ENCODE data around the gene OXSR1. TPM values are rescaled to one million over a fixed set of nuclear protein-coding genes. Genes with fewer than 3 reads are reported as not detected.

The OXSR1 gene
- total and polyA plus RNA-seq, 4 donors: 4.3 to 24.7 (median 12.2) TPM

GRCh38 chr3:38270606-38271005 is 105.3 kb downstream of the OXSR1 start:
- H3K27ac ChIP-seq (ENCODE audit: low read depth in 1 of 2, low read length in 2 of 2): no peak overlapping the region
- no peak overlapping the region for H3K4me3 ChIP-seq (ENCODE audit: low read depth in 1 of 3, low read length in 3 of 3)
- no peak for DNase-seq (ENCODE audit: low spot score)
- H3K9ac ChIP-seq (ENCODE audit: low read depth in 1 of 2, low read length in 2 of 2): no peak overlapping the region
- TF ChIP-seq REST (IDR thresholded peaks at IDR 0.05) (no peak), ZBTB33 (IDR thresholded peaks at IDR 0.05) (no peak), MAX (IDR thresholded peaks at IDR 0.05) (no peak), JUND (IDR thresholded peaks at IDR 0.05) (no peak), YY1 (IDR thresholded peaks at IDR 0.05) (no peak), EGR1 (IDR thresholded peaks at IDR 0.05; ENCODE audit: low read depth in 2 of 2) (no peak), GABPA (IDR thresholded peaks at IDR 0.05 in 1 of 2, conservative IDR thresholded peaks at IDR 0.05 in 1 of 2) (no peak), HNF4G (IDR thresholded peaks at IDR 0.05) (no peak), RXRA (IDR thresholded peaks at IDR 0.05) (no peak), NR2F2 (IDR thresholded peaks at IDR 0.05) (no peak), RAD21 (IDR thresholded peaks at IDR 0.05) (no peak), TAF1 (conservative IDR thresholded peaks at IDR 0.05) (no peak), SP1 (IDR thresholded peaks at IDR 0.05) (no peak), HNF4A (conservative IDR thresholded peaks at IDR 0.05) (no peak), FOXA2 (IDR thresholded peaks at IDR 0.05) (no peak), CTCF (IDR thresholded peaks at IDR 0.05; ENCODE audit: low read depth, low read length, missing input control) (no peak), FOXA1 (IDR thresholded peaks at IDR 0.05) (no peak)
- no peaks in the 10 kb centered on the region for H3K9me3 ChIP-seq (ENCODE audit: control insufficient read depth in 4 of 4, low read length in 3 of 4)
- H3K36me3 ChIP-seq (ENCODE audit: control insufficient read depth in 4 of 4, insufficient read depth in 3 of 4, low read depth in 1 of 4, low read length in 3 of 4): no peaks in the 10 kb centered on the region
- 92% methylated on average over 3 of the region's 3 CpGs for WGBS
- no peaks in the 10 kb centered on the region for H3K27me3 ChIP-seq (ENCODE audit: control insufficient read depth in 4 of 4, insufficient read depth in 4 of 4, low read length in 3 of 4)
- H3K4me1 ChIP-seq (ENCODE audit: control insufficient read depth in 4 of 4, insufficient read depth in 4 of 4, low read length in 3 of 4): peaks cover under 1 to 4% (median 2%) of the 10 kb centered on the region in 4 donors

- no peak overlapping the region for H3K4me3 ChIP-seq (ENCODE audit: low read depth in 1 of 3, low read length in 3 of 3)
- no peaks in the 10 kb centered on the region for H3K27me3 ChIP-seq (ENCODE audit: control insufficient read depth in 4 of 4, insufficient read depth in 4 of 4, low read length in 3 of 4)
- no peak overlapping the region for H3K27ac ChIP-seq (ENCODE audit: low read depth in 1 of 2, low read length in 2 of 2)
- no peaks in the 10 kb centered on the region for H3K9me3 ChIP-seq (ENCODE audit: control insufficient read depth in 4 of 4, low read length in 3 of 4)
- no peak for DNase-seq (ENCODE audit: low spot score)
- no peak overlapping the region for H3K9ac ChIP-seq (ENCODE audit: low read depth in 1 of 2, low read length in 2 of 2)
- no peaks in the 10 kb centered on the region for H3K4me1 ChIP-seq (ENCODE audit: control insufficient read depth in 4 of 4, insufficient read depth in 4 of 4, low read length in 3 of 4)
- 95% methylated on average over 5 of the region's 5 CpGs for WGBS
- H3K36me3 ChIP-seq (ENCODE audit: control insufficient read depth in 4 of 4, insufficient read depth in 3 of 4, low read depth in 1 of 4, low read length in 3 of 4): no peaks in the 10 kb centered on the region
- no peak for TF ChIP-seq HNF4G (IDR thresholded peaks at IDR 0.05)
- no peak for TF ChIP-seq JUND (IDR thresholded peaks at IDR 0.05)
- no peak for TF ChIP-seq ZBTB33 (IDR thresholded peaks at IDR 0.05)
- no peak for TF ChIP-seq MAX (IDR thresholded peaks at IDR 0.05)
- no peak for TF ChIP-seq RXRA (IDR thresholded peaks at IDR 0.05)
- no peak for TF ChIP-seq HNF4A (conservative IDR thresholded peaks at IDR 0.05)
- no peak for TF ChIP-seq RAD21 (IDR thresholded peaks at IDR 0.05)
- TF ChIP-seq CTCF (IDR thresholded peaks at IDR 0.05; ENCODE audit: low read depth, low read length, missing input control): no peak
- no peak for TF ChIP-seq FOXA2 (IDR thresholded peaks at IDR 0.05)
- TF ChIP-seq GABPA (IDR thresholded peaks at IDR 0.05 in 1 of 2, conservative IDR thresholded peaks at IDR 0.05 in 1 of 2): no peak
- TF ChIP-seq NR2F2 (IDR thresholded peaks at IDR 0.05): no peak
- no peak for TF ChIP-seq EGR1 (IDR thresholded peaks at IDR 0.05; ENCODE audit: low read depth in 2 of 2)
- TF ChIP-seq FOXA1 (IDR thresholded peaks at IDR 0.05): no peak
Measured at GRCh38 chr3:38271553-38271952, 106.2 kb downstream of the OXSR1 start.

Measured in liver (tissue), 9 donors.